Activated CD8-positive, alpha-beta memory T cell treated with anti-CD3 and anti-CD28 coated beads for 36 hours (primary cell): ENCODE measurements around the gene AKNAD1. TPM values are rescaled to one million over a fixed set of nuclear protein-coding genes. Genes with fewer than 3 reads are reported as not detected.
"Not testable (repeated sequence)": the region's sequence is repeated elsewhere in the genome, so short reads cannot be mapped to it uniquely, and the experiment has no call there.

ENCODE experiments used
- CTCF ChIA-PET: fragments of 350-600 bp; sonication (Branson Sonifier 250); formaldehyde crosslinking; loops from one replicate; lab custom pipeline; 2021; ENCODE audit warnings: antibody characterized with exemption; lab: Charles Lee
- POLR2A ChIA-PET: fragments of 350-600 bp; sonication (Branson Sonifier 250); formaldehyde crosslinking; loops from one replicate; lab custom pipeline; 2021; ENCODE audit warnings: antibody characterized with exemption; lab: Charles Lee
- total RNA-seq, 2 experiments: library from RNA; stranded (reverse); gene quantifications; one replicate each; pipeline ENCODE4 v1.2.3, GENCODE V29; 2021

AKNAD1 gene
- total RNA-seq, 2 experiments from 2014 or later, result not detected

- ChIA-PET CTCF (interaction anchor here (0.6 to 1.4 kb wide), 2 partner anchors 14 to 403 kb away, joined by 3 to 4 read pairs; no protein-coding TSS in a partner anchor), POLR2A (interaction anchor here (0.6 kb wide), 1 partner anchor 9 kb away, joined by 3 read pairs; no protein-coding TSS in a partner anchor)
Observed at GRCh38 chr1:108814343-108815125, 42.4 kb downstream of the AKNAD1 start.

GRCh38 chr1:108813326-108813725, 43.6 kb downstream of the AKNAD1 start:
- ChIA-PET POLR2A (no interaction called here), CTCF (no interaction called here)

GRCh38 chr1:108811611-108812010, 45.3 kb downstream of the AKNAD1 start:
- ChIA-PET CTCF (interaction anchor here (0.7 kb wide), 1 partner anchor 218 kb away, joined by 3 read pairs; no protein-coding TSS in a partner anchor), POLR2A (no interaction called here)

- ChIA-PET CTCF (no interaction called here), POLR2A (no interaction called here)
Observed at GRCh38 chr1:108808438-108808837, 48.5 kb downstream of the AKNAD1 start.

GRCh38 chr1:108803548-108803947, 53.3 kb downstream of the AKNAD1 start:
- POLR2A ChIA-PET, result no interaction called here
- CTCF ChIA-PET, result no interaction called here

GRCh38 chr1:108801101-108801500, 55.8 kb downstream of the AKNAD1 start:
- ChIA-PET POLR2A (no interaction called here), CTCF (no interaction called here)

GRCh38 chr1:108799001-108799400, 57.9 kb downstream of the AKNAD1 start:
- POLR2A ChIA-PET, result no interaction called here
- CTCF ChIA-PET, result no interaction called here

GRCh38 chr1:108792420-108792819, 64.5 kb downstream of the AKNAD1 start:
- ChIA-PET POLR2A (no interaction called here), CTCF (no interaction called here)

- POLR2A ChIA-PET, result no interaction called here
- CTCF ChIA-PET, result no interaction called here
Observed at GRCh38 chr1:108791790-108792189, 65.1 kb downstream of the AKNAD1 start.

- ChIA-PET CTCF (no interaction called here), POLR2A (no interaction called here)
Observed at GRCh38 chr1:108785880-108786279, 71.0 kb downstream of the AKNAD1 start.

GRCh38 chr1:108785264-108785663, 71.6 kb downstream of the AKNAD1 start:
- POLR2A ChIA-PET, result no interaction called here

GRCh38 chr1:108781575-108781944, 75.3 kb downstream of the AKNAD1 start:
- POLR2A ChIA-PET, CTCF ChIA-PET: not testable (repeated sequence)

More at GRCh38 chr1:108785264-108785663, 71.6 kb downstream of the AKNAD1 start:
- CTCF ChIA-PET, result no interaction called here

- ChIA-PET CTCF (no interaction called here), POLR2A (no interaction called here)
Observed at GRCh38 chr1:108780937-108781574, 75.8 kb downstream of the AKNAD1 start.

- CTCF ChIA-PET, result no interaction called here
Observed at GRCh38 chr1:108779455-108779854, 77.4 kb downstream of the AKNAD1 start.

GRCh38 chr1:108777839-108778238, 79.1 kb downstream of the AKNAD1 start:
- ChIA-PET POLR2A (no interaction called here), CTCF (no interaction called here)

More at GRCh38 chr1:108779455-108779854, 77.4 kb downstream of the AKNAD1 start:
- POLR2A ChIA-PET, result interaction anchor here (0.6 kb wide), 1 partner anchor 101 kb away, joined by 5 read pairs; no protein-coding TSS in a partner anchor

- CTCF ChIA-PET, result no interaction called here
- POLR2A ChIA-PET, result no interaction called here
Observed at GRCh38 chr1:108767708-108768107, 89.2 kb downstream of the AKNAD1 start.

- CTCF ChIA-PET, result no interaction called here
- POLR2A ChIA-PET, result no interaction called here
Observed at GRCh38 chr1:108767115-108767514, 89.8 kb downstream of the AKNAD1 start.
